ENCODE results near the gene RNF207. TPM values are rescaled to one million over a fixed set of nuclear protein-coding genes. Genes with fewer than 3 reads are reported as not detected.
A peak's percentile ranks its signal among the peaks of the same experiment; 100 is the strongest.

RNF207 gene
- total RNA-seq, 2 donors from 2014 or later, result 28.9 to 53.0 TPM

DNA sequence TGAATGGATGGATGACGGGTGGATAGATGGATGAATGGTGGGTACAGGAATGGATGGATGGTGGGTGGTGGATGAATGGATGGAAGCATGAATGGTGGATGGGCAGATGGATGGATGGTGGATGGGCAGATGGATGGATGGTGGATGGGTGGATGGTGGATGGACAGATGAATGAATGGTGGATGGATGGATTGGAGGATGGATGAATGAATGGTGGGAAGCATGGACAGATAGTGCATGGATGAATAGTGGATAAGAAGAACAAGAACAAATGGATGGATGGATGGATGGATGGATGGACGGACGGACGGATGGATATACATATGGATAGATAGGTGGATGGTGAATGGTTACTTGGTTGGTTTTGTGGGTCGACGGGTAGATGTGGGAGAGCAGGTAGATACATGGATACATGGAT lies 30.5 kb upstream of the RNF207 start:
- no peak for DNase-seq (ENCODE audit: low spot score)
- no peak overlapping the region for H3K27ac ChIP-seq
- H3K4me1 ChIP-seq, result peaks cover 0 to 17% of the 10 kb centered on the region in 2 donors
- H3K36me3 ChIP-seq, result no peaks in the 10 kb centered on the region
- H3K27me3 ChIP-seq, result peaks cover 0 to 8% of the 10 kb centered on the region in 2 donors
- no peak overlapping the region for H3K4me3 ChIP-seq
- TF ChIP-seq, protein P1, sequence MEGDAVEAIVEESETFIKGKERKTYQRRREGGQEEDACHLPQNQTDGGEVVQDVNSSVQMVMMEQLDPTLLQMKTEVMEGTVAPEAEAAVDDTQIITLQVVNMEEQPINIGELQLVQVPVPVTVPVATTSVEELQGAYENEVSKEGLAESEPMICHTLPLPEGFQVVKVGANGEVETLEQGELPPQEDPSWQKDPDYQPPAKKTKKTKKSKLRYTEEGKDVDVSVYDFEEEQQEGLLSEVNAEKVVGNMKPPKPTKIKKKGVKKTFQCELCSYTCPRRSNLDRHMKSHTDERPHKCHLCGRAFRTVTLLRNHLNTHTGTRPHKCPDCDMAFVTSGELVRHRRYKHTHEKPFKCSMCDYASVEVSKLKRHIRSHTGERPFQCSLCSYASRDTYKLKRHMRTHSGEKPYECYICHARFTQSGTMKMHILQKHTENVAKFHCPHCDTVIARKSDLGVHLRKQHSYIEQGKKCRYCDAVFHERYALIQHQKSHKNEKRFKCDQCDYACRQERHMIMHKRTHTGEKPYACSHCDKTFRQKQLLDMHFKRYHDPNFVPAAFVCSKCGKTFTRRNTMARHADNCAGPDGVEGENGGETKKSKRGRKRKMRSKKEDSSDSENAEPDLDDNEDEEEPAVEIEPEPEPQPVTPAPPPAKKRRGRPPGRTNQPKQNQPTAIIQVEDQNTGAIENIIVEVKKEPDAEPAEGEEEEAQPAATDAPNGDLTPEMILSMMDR (IDR thresholded peaks at IDR 0.05), result no peak
- H3K9me3 ChIP-seq, result no peaks in the 10 kb centered on the region

DNA sequence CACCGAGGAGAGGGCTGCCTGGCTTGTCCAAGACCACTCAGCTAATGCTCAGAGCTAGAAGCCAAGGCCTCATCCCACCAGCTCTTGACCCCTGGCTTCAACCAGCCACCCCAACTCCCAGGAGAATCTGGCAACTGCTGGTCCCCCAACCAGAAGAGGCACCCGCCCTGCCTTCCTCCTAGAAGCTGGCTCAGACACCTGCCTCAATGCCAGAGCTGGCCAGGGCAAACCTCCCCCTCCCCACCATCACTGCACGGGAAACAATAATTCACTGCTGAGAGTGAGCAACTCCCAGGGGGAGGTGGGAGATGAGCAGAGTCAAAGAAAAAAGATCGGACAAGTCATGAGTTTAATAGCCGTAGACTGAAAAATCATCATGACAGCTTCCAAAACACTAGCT lies 29.1 kb upstream of the RNF207 start:
- peaks cover 0 to 8% of the 10 kb centered on the region in 2 donors for H3K27me3 ChIP-seq
- no peak overlapping the region for H3K27ac ChIP-seq
- H3K36me3 ChIP-seq, result no peaks in the 10 kb centered on the region
- DNase-seq (ENCODE audit: low spot score), result no peak
- H3K9me3 ChIP-seq, result no peaks in the 10 kb centered on the region
- TF ChIP-seq, protein P1 (IDR thresholded peaks at IDR 0.05), result no peak
- H3K4me1 ChIP-seq, result peaks cover 0 to 25% of the 10 kb centered on the region in 2 donors
- no peak overlapping the region for H3K4me3 ChIP-seq

DNA sequence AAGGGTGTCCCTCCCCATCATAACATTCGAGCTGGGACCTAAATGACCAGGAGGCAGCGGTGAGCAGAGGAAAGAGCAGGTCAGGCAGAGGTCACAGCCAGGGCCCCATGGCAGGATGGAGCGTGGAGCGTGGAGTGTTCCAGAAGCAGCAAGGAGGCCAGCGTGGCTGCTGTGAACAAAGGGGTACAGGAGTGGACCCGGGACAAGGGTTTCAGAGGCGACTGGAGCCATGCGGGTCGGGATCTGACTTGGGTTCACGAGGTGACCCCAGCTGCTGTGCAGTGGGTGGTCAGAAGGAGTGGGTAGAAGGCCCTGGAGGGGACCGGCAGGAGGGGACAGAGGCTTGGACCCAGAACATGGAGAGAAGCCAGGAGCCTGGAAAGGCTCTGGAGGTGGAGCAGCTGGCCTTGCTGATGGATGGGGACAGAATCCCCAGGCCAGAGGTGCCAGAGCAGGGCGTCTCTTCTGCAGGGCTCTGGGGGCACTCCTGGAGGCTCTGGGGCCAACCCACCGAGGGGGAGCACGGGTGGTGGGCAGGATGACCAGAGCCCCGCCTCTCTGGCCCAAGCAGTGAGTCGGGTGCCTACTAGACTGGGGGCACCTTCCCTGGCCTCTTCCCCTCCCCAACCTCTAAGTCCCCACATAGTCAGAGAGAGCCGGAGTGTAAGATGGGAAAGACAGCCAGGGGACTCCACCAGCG lies 28.1 kb upstream of the RNF207 start:
- TF ChIP-seq, protein P1 (IDR thresholded peaks at IDR 0.05), result no peak
- peaks cover 0 to 8% of the 10 kb centered on the region in 2 donors for H3K27me3 ChIP-seq
- no peak overlapping the region for H3K27ac ChIP-seq
- H3K36me3 ChIP-seq, result no peaks in the 10 kb centered on the region
- peaks cover 0 to 25% of the 10 kb centered on the region in 2 donors for H3K4me1 ChIP-seq
- no peak for DNase-seq (ENCODE audit: low spot score)
- no peaks in the 10 kb centered on the region for H3K9me3 ChIP-seq
- no peak overlapping the region for H3K4me3 ChIP-seq

DNA sequence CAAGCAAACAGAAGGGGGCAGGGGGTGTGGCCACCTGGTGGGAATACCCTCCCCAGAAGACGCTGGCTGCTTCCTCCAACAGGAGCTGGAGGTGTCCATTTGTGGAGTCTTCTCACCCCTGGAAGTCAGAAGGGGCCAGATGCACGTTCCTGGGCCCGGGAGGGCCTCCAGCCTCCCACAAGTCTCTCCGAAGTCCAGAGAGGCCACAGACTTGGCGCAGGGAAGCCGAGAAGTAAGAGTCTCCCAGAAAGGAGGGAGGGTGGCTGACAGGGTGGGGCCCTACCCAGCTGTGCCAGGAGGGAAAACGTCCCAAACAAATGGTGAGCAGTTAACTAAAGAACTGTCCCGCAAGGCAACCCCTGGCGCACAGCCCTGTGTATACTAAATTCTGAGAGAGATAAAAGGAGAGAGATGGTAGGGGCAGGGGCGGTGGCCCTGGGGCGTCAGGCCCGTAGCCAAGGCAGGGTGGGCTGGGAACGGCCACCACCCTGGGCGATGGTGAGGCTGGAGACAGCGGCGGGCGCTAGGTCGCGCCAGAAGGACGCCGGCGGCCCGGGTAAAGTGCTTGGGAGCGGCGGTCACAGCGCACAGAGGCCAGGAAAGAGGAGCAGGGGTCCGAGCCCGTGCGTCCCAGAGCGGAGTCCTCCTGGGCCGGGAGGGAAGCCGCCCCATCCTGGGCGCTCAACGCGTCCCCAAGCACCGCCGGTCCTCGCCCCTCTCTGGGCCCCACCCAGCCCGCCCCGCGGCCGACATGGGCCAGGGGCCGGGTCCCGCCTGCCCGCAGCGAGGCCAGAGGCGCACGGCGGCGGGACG lies 27.0 kb upstream of the RNF207 start:
- DNase-seq (ENCODE audit: low spot score), result no peak
- Histone ChIP-seq H3K36me3 (no peaks in the 10 kb centered on the region), H3K4me3 (peak overlapping the region; percentile 28 to 35), H3K4me1 (peaks cover 0 to 25% of the 10 kb centered on the region in 2 donors), H3K27me3 (peaks cover 0 to 8% of the 10 kb centered on the region in 2 donors), H3K9me3 (no peaks in the 10 kb centered on the region), H3K27ac (no peak overlapping the region)
- TF ChIP-seq, protein P1 (IDR thresholded peaks at IDR 0.05), result no peak

DNA sequence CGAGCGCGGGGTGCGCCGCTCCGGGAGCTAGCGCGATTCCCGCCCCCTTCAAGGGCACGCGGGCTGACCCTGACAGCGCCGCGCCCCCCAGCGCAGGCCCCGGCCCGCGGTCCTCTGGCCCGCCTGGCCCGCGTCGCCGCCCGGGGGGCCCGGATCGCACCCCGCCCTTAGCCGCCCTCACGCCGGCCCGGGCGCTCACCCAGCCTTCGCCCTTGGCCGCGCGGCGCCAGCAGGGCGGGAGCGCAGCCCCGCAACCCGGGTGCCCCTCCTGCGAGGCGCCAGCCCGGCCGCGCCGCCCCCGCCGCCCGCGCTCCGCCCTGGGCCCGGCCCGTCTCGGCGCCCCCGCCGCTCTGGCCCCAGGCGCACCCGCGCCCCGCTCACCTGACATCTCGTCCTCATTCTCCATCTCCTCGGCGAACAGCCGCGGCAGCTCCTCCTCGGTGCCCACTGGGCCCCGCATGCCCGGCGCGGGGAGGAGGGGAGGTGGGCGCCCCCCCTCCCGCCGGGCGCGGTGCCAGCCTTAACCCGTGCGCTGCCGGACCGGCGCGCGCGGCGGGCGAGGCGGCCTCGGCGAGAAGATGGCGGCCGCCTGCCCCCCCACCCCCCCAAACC lies 26.2 kb upstream of the RNF207 start:
- Histone ChIP-seq H3K27me3 (peaks cover 0 to 8% of the 10 kb centered on the region in 2 donors), H3K9me3 (no peaks in the 10 kb centered on the region), H3K4me3 (peak overlapping the region in 1 of 2 donors; percentile 37), H3K4me1 (peaks cover 0 to 25% of the 10 kb centered on the region in 2 donors), H3K36me3 (no peaks in the 10 kb centered on the region), H3K27ac (no peak overlapping the region)
- TF ChIP-seq, protein P1 (IDR thresholded peaks at IDR 0.05), result no peak
- DNase-seq (ENCODE audit: low spot score), result no peak
